Measurements from ENCODE around the gene STK32A. TPM values are rescaled to one million over a fixed set of nuclear protein-coding genes. Genes with fewer than 3 reads are reported as not detected.
A peak's percentile ranks its signal among the peaks of the same experiment; 100 is the strongest.

STK32A gene
- total RNA-seq, 4 donors from 2014 or later, result 0.51 to 2.0 (median 0.97) TPM; not detected in 1

GRCh38 chr5:147403651-147404640, 169.1 kb downstream of the STK32A start:
- peaks cover 5 to 16% of the 10 kb centered on the region in 2 donors for H3K4me1 ChIP-seq

GRCh38 chr5:147404706-147405105, 169.9 kb downstream of the STK32A start:
- Histone ChIP-seq H3K27ac (peak overlapping the region; percentile 96), H3K9me3 (no peaks in the 10 kb centered on the region), H3K36me3 (no peaks in the 10 kb centered on the region), H3K4me1 (peaks cover 5 to 16% of the 10 kb centered on the region in 2 donors), H3K27me3 (no peaks in the 10 kb centered on the region), H3K4me3 (no peak overlapping the region)
- TF ChIP-seq, protein P1, sequence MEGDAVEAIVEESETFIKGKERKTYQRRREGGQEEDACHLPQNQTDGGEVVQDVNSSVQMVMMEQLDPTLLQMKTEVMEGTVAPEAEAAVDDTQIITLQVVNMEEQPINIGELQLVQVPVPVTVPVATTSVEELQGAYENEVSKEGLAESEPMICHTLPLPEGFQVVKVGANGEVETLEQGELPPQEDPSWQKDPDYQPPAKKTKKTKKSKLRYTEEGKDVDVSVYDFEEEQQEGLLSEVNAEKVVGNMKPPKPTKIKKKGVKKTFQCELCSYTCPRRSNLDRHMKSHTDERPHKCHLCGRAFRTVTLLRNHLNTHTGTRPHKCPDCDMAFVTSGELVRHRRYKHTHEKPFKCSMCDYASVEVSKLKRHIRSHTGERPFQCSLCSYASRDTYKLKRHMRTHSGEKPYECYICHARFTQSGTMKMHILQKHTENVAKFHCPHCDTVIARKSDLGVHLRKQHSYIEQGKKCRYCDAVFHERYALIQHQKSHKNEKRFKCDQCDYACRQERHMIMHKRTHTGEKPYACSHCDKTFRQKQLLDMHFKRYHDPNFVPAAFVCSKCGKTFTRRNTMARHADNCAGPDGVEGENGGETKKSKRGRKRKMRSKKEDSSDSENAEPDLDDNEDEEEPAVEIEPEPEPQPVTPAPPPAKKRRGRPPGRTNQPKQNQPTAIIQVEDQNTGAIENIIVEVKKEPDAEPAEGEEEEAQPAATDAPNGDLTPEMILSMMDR (IDR thresholded peaks at IDR 0.05), result no peak
- no peak for TF ChIP-seq POLR2A (IDR thresholded peaks at IDR 0.05)
- intact Hi-C loops (cut with DNase I; ENCODE audit: low total_unique reads), result no loop called here
- DNase-seq, result no peak

More at GRCh38 chr5:147403651-147404640, 169.1 kb downstream of the STK32A start:
- Histone ChIP-seq H3K27me3 (no peaks in the 10 kb centered on the region), H3K36me3 (no peaks in the 10 kb centered on the region), H3K27ac (peak overlapping the region; percentile 96), H3K4me3 (no peak overlapping the region), H3K9me3 (no peaks in the 10 kb centered on the region)
- TF ChIP-seq, protein P1 (IDR thresholded peaks at IDR 0.05), result no peak
- TF ChIP-seq POLR2A (IDR thresholded peaks at IDR 0.05), result peak; percentile 16 to 34
- intact Hi-C loops (cut with DNase I; ENCODE audit: low total_unique reads), result no loop called here
- peak; percentile 79 to 88 for DNase-seq

DNA sequence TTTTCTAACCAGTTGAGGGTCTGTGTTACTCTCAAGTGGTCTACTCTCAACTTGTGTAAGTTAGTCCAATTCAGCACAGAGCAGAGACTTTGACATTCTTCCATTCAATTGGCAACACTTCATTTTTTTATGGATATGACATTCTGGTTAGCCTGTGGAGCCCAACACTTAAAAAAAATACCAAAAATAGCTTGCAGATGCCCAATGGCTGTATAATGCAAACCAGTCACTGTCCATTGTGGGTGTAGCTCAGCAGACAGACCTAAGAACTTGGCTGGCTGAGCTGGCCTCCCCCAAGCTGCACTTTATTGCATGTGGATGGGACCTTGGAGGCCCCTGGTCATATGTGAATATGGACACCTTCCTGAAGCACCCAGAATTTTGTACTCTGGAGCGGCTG, 171.8 kb downstream of the STK32A start:
- H3K4me1 ChIP-seq, result peaks cover 5 to 31% of the 10 kb centered on the region in 2 donors

GRCh38 chr5:147407094-147407681, 172.4 kb downstream of the STK32A start:
- peak; percentile 34 to 65 for DNase-seq
- Histone ChIP-seq H3K36me3 (no peaks in the 10 kb centered on the region), H3K4me1 (peaks cover 5 to 31% of the 10 kb centered on the region in 2 donors)

More for the DNA sequence above, 171.8 kb downstream of the STK32A start:
- Histone ChIP-seq H3K9me3 (no peaks in the 10 kb centered on the region), H3K27me3 (no peaks in the 10 kb centered on the region), H3K36me3 (no peaks in the 10 kb centered on the region), H3K4me3 (no peak overlapping the region), H3K27ac (peak overlapping the region; percentile 96)
- no peak for DNase-seq
- TF ChIP-seq, protein P1 (IDR thresholded peaks at IDR 0.05), result no peak
- no peak for TF ChIP-seq POLR2A (IDR thresholded peaks at IDR 0.05)
- intact Hi-C loops (cut with DNase I; ENCODE audit: low total_unique reads), result no loop called here

More at GRCh38 chr5:147407094-147407681, 172.4 kb downstream of the STK32A start:
- Histone ChIP-seq H3K9me3 (no peaks in the 10 kb centered on the region), H3K27me3 (no peaks in the 10 kb centered on the region), H3K4me3 (no peak overlapping the region), H3K27ac (peak overlapping the region; percentile 96)
- TF ChIP-seq, protein P1 (IDR thresholded peaks at IDR 0.05), result no peak
- TF ChIP-seq POLR2A (IDR thresholded peaks at IDR 0.05), result no peak
- intact Hi-C loops (cut with DNase I; ENCODE audit: low total_unique reads), result no loop called here

Data from uterus (tissue), 4 donors.